T-helper 1 cell treated with Interleukin-12 subunit alpha and Interleukin-12 subunit beta and Interleukin-4 antibody, amounts not matched to agents 30 μg/mL and 1 μg/mL, for 36 hours (primary cell): Measurements from ENCODE around the gene DAB2IP.

Source experiments
- H3K27ac Mint-ChIP-seq: one replicate; pipeline ENCODE4 v1.8.0; 2021; ENCODE audit warnings: mild to moderate bottlenecking, mixed read lengths
- H3K27me3 Mint-ChIP-seq: one replicate; pipeline ENCODE4 v1.8.0; 2021; ENCODE audit warnings: low read depth, mixed read lengths
- H3K36me3 Mint-ChIP-seq: one replicate; pipeline ENCODE4 v1.8.0; 2021; ENCODE audit warnings: low read depth, mixed read lengths
- H3K4me1 Mint-ChIP-seq: one replicate; pipeline ENCODE4 v1.8.0; 2021; ENCODE audit warnings: low read depth, mixed read lengths
- H3K4me3 Mint-ChIP-seq: one replicate; pipeline ENCODE4 v1.8.0; 2021; ENCODE audit warnings: mild to moderate bottlenecking, moderate library complexity, mixed read lengths
- H3K9me3 Mint-ChIP-seq: one replicate; pipeline ENCODE4 v1.8.0; 2021; ENCODE audit warnings: mixed read lengths

The DAB2IP gene

GRCh38 chr9:121674952-121675351 lies 23.5 kb downstream of the DAB2IP start:
- H3K27me3 Mint-ChIP-seq, result peaks cover 3% of the 10 kb centered on the region

GRCh38 chr9:121675381-121675780 lies 23.9 kb downstream of the DAB2IP start:
- no peak overlapping the region for H3K27ac Mint-ChIP-seq
- no peaks in the 10 kb centered on the region for H3K36me3 Mint-ChIP-seq
- no peaks in the 10 kb centered on the region for H3K9me3 Mint-ChIP-seq
- H3K4me1 Mint-ChIP-seq, result no peaks in the 10 kb centered on the region
- no peak overlapping the region for H3K4me3 Mint-ChIP-seq
- H3K27me3 Mint-ChIP-seq, result peaks cover 3% of the 10 kb centered on the region

More at GRCh38 chr9:121674952-121675351, 23.5 kb downstream of the DAB2IP start:
- no peak overlapping the region for H3K4me3 Mint-ChIP-seq
- no peak overlapping the region for H3K27ac Mint-ChIP-seq
- no peaks in the 10 kb centered on the region for H3K4me1 Mint-ChIP-seq
- H3K9me3 Mint-ChIP-seq, result no peaks in the 10 kb centered on the region
- no peaks in the 10 kb centered on the region for H3K36me3 Mint-ChIP-seq

- Mint-ChIP-seq H3K4me1 (no peaks in the 10 kb centered on the region), H3K27me3 (peaks cover 3% of the 10 kb centered on the region), H3K36me3 (no peaks in the 10 kb centered on the region), H3K9me3 (no peaks in the 10 kb centered on the region), H3K27ac (no peak overlapping the region), H3K4me3 (no peak overlapping the region)
Observed at GRCh38 chr9:121675969-121676822, 24.8 kb downstream of the DAB2IP start.

GRCh38 chr9:121676926-121677325 lies 25.5 kb downstream of the DAB2IP start:
- Mint-ChIP-seq H3K4me3 (no peak overlapping the region), H3K36me3 (no peaks in the 10 kb centered on the region), H3K9me3 (no peaks in the 10 kb centered on the region), H3K27ac (no peak overlapping the region), H3K4me1 (no peaks in the 10 kb centered on the region), H3K27me3 (peaks cover 3% of the 10 kb centered on the region)

GRCh38 chr9:121678501-121679022 lies 27.1 kb downstream of the DAB2IP start:
- no peak overlapping the region for H3K4me3 Mint-ChIP-seq
- peaks cover 2% of the 10 kb centered on the region for H3K27me3 Mint-ChIP-seq
- H3K27ac Mint-ChIP-seq, result no peak overlapping the region
- H3K4me1 Mint-ChIP-seq, result no peaks in the 10 kb centered on the region
- H3K36me3 Mint-ChIP-seq, result no peaks in the 10 kb centered on the region
- H3K9me3 Mint-ChIP-seq, result no peaks in the 10 kb centered on the region

GRCh38 chr9:121679901-121680635 lies 28.6 kb downstream of the DAB2IP start:
- H3K27me3 Mint-ChIP-seq, result peaks cover 4% of the 10 kb centered on the region

GRCh38 chr9:121681404-121681803 lies 30.0 kb downstream of the DAB2IP start:
- H3K36me3 Mint-ChIP-seq, result no peaks in the 10 kb centered on the region
- no peak overlapping the region for H3K4me3 Mint-ChIP-seq
- H3K4me1 Mint-ChIP-seq, result peaks cover 1% of the 10 kb centered on the region
- no peaks in the 10 kb centered on the region for H3K9me3 Mint-ChIP-seq
- H3K27ac Mint-ChIP-seq, result no peak overlapping the region
- H3K27me3 Mint-ChIP-seq, result peaks cover 4% of the 10 kb centered on the region

More at GRCh38 chr9:121679901-121680635, 28.6 kb downstream of the DAB2IP start:
- H3K9me3 Mint-ChIP-seq, result no peaks in the 10 kb centered on the region
- H3K27ac Mint-ChIP-seq, result no peak overlapping the region
- H3K4me3 Mint-ChIP-seq, result no peak overlapping the region
- H3K36me3 Mint-ChIP-seq, result no peaks in the 10 kb centered on the region
- no peaks in the 10 kb centered on the region for H3K4me1 Mint-ChIP-seq

GRCh38 chr9:121682201-121682600 lies 30.8 kb downstream of the DAB2IP start:
- Mint-ChIP-seq H3K36me3 (no peaks in the 10 kb centered on the region), H3K27me3 (peaks cover 4% of the 10 kb centered on the region), H3K4me1 (peaks cover 1% of the 10 kb centered on the region), H3K9me3 (no peaks in the 10 kb centered on the region), H3K4me3 (no peak overlapping the region), H3K27ac (no peak overlapping the region)

GRCh38 chr9:121682926-121683515 lies 31.6 kb downstream of the DAB2IP start:
- Mint-ChIP-seq H3K27me3 (peaks cover 4% of the 10 kb centered on the region), H3K27ac (no peak overlapping the region), H3K4me3 (no peak overlapping the region), H3K4me1 (peaks cover 1% of the 10 kb centered on the region), H3K36me3 (no peaks in the 10 kb centered on the region), H3K9me3 (no peaks in the 10 kb centered on the region)

- Mint-ChIP-seq H3K9me3 (no peaks in the 10 kb centered on the region), H3K27me3 (peaks cover 4% of the 10 kb centered on the region), H3K4me3 (no peak overlapping the region), H3K27ac (no peak overlapping the region), H3K36me3 (no peaks in the 10 kb centered on the region), H3K4me1 (peaks cover 1% of the 10 kb centered on the region)
Observed at GRCh38 chr9:121683652-121684051, 32.2 kb downstream of the DAB2IP start.

GRCh38 chr9:121684381-121685145 lies 33.1 kb downstream of the DAB2IP start:
- Mint-ChIP-seq H3K4me3 (no peak overlapping the region), H3K9me3 (no peaks in the 10 kb centered on the region), H3K27me3 (peaks cover 4% of the 10 kb centered on the region), H3K36me3 (no peaks in the 10 kb centered on the region), H3K27ac (no peak overlapping the region), H3K4me1 (peaks cover 1% of the 10 kb centered on the region)

- H3K4me1 Mint-ChIP-seq, result peaks cover 1% of the 10 kb centered on the region
- H3K27ac Mint-ChIP-seq, result no peak overlapping the region
- no peak overlapping the region for H3K4me3 Mint-ChIP-seq
- H3K36me3 Mint-ChIP-seq, result no peaks in the 10 kb centered on the region
- peaks cover 4% of the 10 kb centered on the region for H3K27me3 Mint-ChIP-seq
- no peaks in the 10 kb centered on the region for H3K9me3 Mint-ChIP-seq
Observed at GRCh38 chr9:121685146-121685794, 33.8 kb downstream of the DAB2IP start.

- Mint-ChIP-seq H3K4me1 (peaks cover 1% of the 10 kb centered on the region), H3K27me3 (peaks cover 4% of the 10 kb centered on the region), H3K36me3 (no peaks in the 10 kb centered on the region), H3K9me3 (no peaks in the 10 kb centered on the region), H3K27ac (no peak overlapping the region), H3K4me3 (no peak overlapping the region)
Observed at GRCh38 chr9:121685795-121686377, 34.5 kb downstream of the DAB2IP start.
